Mesothelial cell of epicardium (in vitro differentiated cells): ENCODE measurements around the gene SNX9. TPM values are rescaled to one million over a fixed set of nuclear protein-coding genes. Genes with fewer than 3 reads are reported as not detected.

Source experiments
- DNase-seq, 2 experiments: peaks; one replicate each; pipeline ENCODE4 v3.0.0; 2021; ENCODE audit warnings: low spot score in 2 of 2; ENCODE audit not compliant: unreplicated experiment in 2 of 2
- H3K27ac Mint-ChIP-seq: 2 replicates; pipeline ENCODE4 v1.8.0; 2021; ENCODE audit warnings: mixed read lengths
- H3K27me3 Mint-ChIP-seq: 2 replicates; pipeline ENCODE4 v1.8.0; 2021; ENCODE audit warnings: low read depth, mixed read lengths
- H3K36me3 Mint-ChIP-seq: 2 replicates; pipeline ENCODE4 v1.8.0; 2021; ENCODE audit warnings: mixed read lengths
- H3K4me1 Mint-ChIP-seq: 2 replicates; pipeline ENCODE4 v1.8.0; 2021; ENCODE audit warnings: mixed read lengths
- H3K4me3 Mint-ChIP-seq: 2 replicates; pipeline ENCODE4 v1.8.0; 2021; ENCODE audit warnings: mild to moderate bottlenecking, moderate library complexity, mixed read lengths
- H3K9me3 Mint-ChIP-seq: 2 replicates; pipeline ENCODE4 v1.8.0; 2021; ENCODE audit warnings: mixed read lengths
- total RNA-seq: library from RNA; stranded (reverse); gene quantifications from 3 replicates; pipeline ENCODE4 v1.2.1, GENCODE V29; 2021
- TF ChIP-seq, protein P1 (sequence below): fragments of 200-600 bp; sonication (generic); IDR thresholded peaks from one replicate; pipeline ENCODE4 v1.5.0; 2021; ENCODE audit warnings: antibody characterized with exemption; ENCODE audit not compliant: unreplicated experiment

Gene SNX9
- total RNA-seq, 1 donor from 2014 or later: 23.1 TPM

DNA sequence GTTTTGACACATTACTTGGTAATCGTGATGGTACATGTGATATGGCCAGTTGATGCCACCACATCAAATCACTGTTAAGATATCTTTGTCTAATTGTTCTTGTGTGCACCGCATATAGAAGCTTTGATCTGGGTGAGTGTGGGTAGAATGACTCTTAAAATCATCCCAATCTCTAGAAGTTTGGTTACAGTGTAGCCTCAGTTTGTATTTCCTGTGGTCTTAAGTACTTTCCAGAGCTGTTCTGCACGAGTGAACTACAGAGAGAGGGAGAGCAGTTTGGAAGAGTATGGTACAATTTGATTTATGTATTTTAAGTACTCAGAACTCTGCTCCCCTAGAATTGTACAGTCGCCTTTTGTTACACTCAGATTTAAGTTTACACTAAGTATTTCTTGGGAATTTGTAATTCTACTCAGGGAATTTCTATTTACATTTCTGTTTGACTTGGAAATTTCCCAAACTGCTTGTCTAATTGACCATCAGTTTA, 37.5 kb downstream of the SNX9 start:
- no peak for DNase-seq
- peaks cover 6% of the 10 kb centered on the region for H3K9me3 Mint-ChIP-seq
- H3K4me3 Mint-ChIP-seq: no peak overlapping the region
- peaks cover 2% of the 10 kb centered on the region for H3K36me3 Mint-ChIP-seq
- peaks cover 34% of the 10 kb centered on the region for H3K4me1 Mint-ChIP-seq
- TF ChIP-seq, protein P1, sequence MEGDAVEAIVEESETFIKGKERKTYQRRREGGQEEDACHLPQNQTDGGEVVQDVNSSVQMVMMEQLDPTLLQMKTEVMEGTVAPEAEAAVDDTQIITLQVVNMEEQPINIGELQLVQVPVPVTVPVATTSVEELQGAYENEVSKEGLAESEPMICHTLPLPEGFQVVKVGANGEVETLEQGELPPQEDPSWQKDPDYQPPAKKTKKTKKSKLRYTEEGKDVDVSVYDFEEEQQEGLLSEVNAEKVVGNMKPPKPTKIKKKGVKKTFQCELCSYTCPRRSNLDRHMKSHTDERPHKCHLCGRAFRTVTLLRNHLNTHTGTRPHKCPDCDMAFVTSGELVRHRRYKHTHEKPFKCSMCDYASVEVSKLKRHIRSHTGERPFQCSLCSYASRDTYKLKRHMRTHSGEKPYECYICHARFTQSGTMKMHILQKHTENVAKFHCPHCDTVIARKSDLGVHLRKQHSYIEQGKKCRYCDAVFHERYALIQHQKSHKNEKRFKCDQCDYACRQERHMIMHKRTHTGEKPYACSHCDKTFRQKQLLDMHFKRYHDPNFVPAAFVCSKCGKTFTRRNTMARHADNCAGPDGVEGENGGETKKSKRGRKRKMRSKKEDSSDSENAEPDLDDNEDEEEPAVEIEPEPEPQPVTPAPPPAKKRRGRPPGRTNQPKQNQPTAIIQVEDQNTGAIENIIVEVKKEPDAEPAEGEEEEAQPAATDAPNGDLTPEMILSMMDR: no peak
- H3K27ac Mint-ChIP-seq: no peak overlapping the region
- H3K27me3 Mint-ChIP-seq: no peaks in the 10 kb centered on the region

DNA sequence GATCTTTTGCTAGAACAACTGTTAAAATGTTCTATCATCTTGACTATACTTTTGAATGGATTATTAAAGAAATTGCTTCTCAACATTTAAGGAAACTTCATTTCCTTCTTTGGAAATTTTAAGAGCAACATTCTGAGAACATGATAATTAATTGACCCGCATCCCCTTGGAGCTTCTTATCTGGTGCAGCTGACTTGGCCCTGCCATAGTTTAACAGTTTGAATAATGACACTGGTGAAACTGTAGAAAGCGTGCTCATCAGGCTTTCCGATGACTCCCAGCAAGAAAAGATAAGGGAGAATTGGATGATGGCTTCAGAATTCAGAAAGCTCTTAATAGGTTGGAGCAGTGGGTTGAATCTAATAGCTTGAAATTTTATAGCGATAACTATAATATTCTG, 38.1 kb downstream of the SNX9 start:
- Mint-ChIP-seq H3K27ac (peak overlapping the region; percentile 30), H3K36me3 (peaks cover 2% of the 10 kb centered on the region), H3K27me3 (no peaks in the 10 kb centered on the region), H3K4me1 (peaks cover 34% of the 10 kb centered on the region), H3K9me3 (peaks cover 6% of the 10 kb centered on the region), H3K4me3 (no peak overlapping the region)
- DNase-seq: no peak
- TF ChIP-seq, protein P1: no peak

DNA sequence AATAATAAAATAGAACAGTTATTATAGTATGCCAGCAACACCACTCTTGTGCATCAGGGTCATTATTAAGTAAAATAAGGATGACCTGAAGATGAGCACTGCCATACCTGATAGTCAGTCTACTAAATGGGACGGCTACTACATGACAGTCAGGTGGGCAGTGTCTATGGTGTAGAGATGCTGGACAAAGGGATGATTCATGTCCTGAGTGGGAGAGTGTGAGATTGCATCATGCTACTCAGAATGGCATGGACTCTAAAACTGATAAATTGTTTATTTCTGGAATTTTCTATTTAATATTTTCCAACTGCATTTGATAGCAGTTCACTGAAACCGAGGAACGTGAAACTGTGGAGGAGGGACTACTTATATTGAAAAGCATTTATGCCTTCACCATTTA, 38.8 kb downstream of the SNX9 start:
- no peak overlapping the region for H3K4me3 Mint-ChIP-seq
- no peak overlapping the region for H3K27ac Mint-ChIP-seq
- H3K4me1 Mint-ChIP-seq: peaks cover 34% of the 10 kb centered on the region
- H3K36me3 Mint-ChIP-seq: peaks cover 2% of the 10 kb centered on the region
- H3K9me3 Mint-ChIP-seq: peaks cover 6% of the 10 kb centered on the region
- no peak for DNase-seq
- no peaks in the 10 kb centered on the region for H3K27me3 Mint-ChIP-seq
- TF ChIP-seq, protein P1: no peak

DNA sequence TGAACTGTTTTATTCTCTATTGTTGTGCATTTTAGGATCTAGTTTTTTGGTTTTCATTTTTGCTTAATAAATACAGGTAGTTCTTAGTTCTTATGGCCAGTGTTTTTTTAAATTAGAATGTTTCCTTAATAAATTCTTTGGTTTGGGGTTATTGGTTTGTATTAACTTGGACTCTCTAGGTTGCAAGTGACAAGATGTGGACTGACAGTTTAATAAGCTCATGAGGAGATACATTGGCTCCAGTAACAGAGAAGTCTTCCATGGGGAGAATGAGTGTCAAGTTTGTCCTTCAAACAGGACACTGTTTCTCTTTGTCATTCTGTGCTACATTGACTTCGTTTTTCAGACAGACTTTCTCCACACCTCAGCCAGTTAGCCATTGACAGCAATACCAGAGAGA, 39.7 kb downstream of the SNX9 start:
- TF ChIP-seq, protein P1: no peak
- peaks cover 34% of the 10 kb centered on the region for H3K4me1 Mint-ChIP-seq
- peaks cover 6% of the 10 kb centered on the region for H3K9me3 Mint-ChIP-seq
- no peak for DNase-seq
- H3K27ac Mint-ChIP-seq: peak overlapping the region; percentile 32
- peaks cover 2% of the 10 kb centered on the region for H3K36me3 Mint-ChIP-seq
- no peaks in the 10 kb centered on the region for H3K27me3 Mint-ChIP-seq
- no peak overlapping the region for H3K4me3 Mint-ChIP-seq

DNA sequence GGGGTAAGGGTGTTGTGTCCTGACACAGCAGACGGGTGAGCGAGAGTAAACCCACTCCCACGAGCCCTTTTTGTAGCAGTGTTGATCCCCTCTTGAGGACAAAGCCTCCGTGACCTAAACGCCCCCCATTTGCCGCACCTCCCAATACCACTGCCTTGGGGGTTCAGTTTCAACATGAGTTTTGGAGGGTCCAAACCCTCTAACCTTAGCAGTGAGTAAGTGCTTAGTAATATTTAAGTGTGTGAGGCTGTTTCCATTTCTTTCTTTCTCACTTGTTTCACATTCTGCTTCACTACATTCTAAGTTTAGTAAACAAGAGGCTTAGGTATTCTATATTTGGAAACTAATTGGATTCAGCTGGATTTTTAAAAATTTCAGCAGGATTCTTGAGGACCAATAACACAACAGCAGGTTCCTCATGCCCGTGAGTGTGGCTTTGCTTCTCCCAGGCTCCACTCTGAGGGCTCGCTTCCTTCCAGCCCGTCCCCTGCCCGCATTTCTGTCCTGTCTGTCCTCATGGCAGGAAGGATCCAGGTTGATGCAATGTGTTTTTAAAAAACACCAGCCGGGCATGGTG, 41.2 kb downstream of the SNX9 start:
- no peak for DNase-seq
- H3K4me3 Mint-ChIP-seq: no peak overlapping the region
- H3K9me3 Mint-ChIP-seq: peaks cover 4% of the 10 kb centered on the region
- peaks cover 2% of the 10 kb centered on the region for H3K36me3 Mint-ChIP-seq
- TF ChIP-seq, protein P1: no peak
- no peaks in the 10 kb centered on the region for H3K27me3 Mint-ChIP-seq
- peaks cover 34% of the 10 kb centered on the region for H3K4me1 Mint-ChIP-seq
- H3K27ac Mint-ChIP-seq: no peak overlapping the region
